Epithelial cell of proximal tubule (primary cell): ENCODE measurements around the gene GARRE1. TPM values are rescaled to one million over a fixed set of nuclear protein-coding genes. Genes with fewer than 3 reads are reported as not detected.
A peak's percentile ranks its signal among the peaks of the same experiment; 100 is the strongest.
"Not testable (repeated sequence)": the region's sequence is repeated elsewhere in the genome, so short reads cannot be mapped to it uniquely, and the experiment has no call there.

Source experiments
- DNase-seq: peaks from one replicate; pipeline ENCODE4 v3.0.0-alpha.2; 2011; ENCODE audit warnings: low read depth
- H3K4me3 ChIP-seq: 2 replicates; pipeline ENCODE4 v1.5.1; 2011; ENCODE audit warnings: low read depth, mild to moderate bottlenecking, low read length
- CTCF ChIP-seq: conservative IDR thresholded peaks from 2 replicates; pipeline ENCODE4 v1.5.1; 2012; ENCODE audit warnings: low read depth, mild to moderate bottlenecking, low read length
- total RNA-seq: library from RNA; depleted of rRNA; stranded (reverse); fragments of >200 nt; gene quantifications from 2 replicates; pipeline ENCODE4 v1.2.3, GENCODE V29; 2015

GARRE1 gene, protein sequence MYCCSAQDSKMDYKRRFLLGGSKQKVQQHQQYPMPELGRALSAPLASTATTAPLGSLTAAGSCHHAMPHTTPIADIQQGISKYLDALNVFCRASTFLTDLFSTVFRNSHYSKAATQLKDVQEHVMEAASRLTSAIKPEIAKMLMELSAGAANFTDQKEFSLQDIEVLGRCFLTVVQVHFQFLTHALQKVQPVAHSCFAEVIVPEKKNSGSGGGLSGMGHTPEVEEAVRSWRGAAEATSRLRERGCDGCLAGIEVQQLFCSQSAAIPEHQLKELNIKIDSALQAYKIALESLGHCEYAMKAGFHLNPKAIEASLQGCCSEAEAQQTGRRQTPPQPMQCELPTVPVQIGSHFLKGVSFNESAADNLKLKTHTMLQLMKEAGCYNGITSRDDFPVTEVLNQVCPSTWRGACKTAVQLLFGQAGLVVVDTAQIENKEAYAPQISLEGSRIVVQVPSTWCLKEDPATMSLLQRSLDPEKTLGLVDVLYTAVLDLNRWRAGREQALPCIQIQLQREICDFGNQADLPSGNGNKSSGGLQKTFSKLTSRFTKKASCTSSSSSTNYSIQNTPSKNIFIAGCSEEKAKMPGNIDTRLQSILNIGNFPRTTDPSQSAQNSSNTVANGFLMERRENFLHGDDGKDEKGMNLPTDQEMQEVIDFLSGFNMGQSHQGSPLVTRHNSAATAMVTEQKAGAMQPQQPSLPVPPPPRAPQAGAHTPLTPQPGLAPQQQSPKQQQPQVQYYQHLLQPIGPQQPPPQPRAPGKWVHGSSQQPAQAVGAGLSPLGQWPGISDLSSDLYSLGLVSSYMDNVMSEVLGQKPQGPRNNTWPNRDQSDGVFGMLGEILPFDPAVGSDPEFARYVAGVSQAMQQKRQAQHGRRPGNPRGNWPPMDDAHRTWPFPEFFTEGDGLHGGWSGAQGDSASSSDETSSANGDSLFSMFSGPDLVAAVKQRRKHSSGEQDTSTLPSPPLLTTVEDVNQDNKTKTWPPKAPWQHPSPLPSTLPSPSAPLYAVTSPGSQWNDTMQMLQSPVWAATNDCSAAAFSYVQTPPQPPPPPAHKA (N-terminal part only)
- total RNA-seq: 9.5 and 10.1 TPM in 2 replicates

DNA sequence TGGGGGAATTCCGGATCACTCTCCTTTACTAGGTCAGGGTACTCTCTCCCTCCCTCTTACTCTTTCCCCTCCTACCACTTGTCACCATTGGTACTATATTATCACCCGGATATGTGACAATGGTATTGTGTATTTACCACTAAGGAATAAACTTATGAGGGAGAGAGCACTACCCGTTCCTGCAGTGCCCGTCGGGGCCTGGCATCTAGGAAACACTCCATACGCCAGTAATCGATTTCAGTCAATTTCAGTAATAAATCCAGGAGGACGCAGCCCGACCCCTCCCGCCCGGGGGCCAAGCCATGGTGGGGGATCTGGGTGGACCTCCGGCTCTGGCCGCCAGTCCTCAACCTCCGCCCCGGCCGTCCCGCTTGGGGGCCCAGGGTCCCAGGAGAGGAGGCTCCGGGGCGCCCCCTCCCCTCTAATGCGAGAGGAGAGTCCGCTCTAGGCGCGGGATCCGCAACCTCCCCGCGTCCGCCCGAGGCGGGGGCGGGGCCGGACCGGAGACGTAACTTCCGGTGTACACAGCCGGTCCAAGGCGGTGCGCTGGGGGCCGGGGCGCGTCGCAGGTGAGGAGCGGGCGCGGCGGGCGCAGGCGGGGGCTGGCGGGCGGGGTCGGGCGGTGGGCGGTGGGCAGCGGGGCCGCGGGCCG lies at the start of gene GARRE1:
Gene GARRE1, plus strand, starts transcription at position 509 of the 652 bp plus-strand sequence. CDS start 45,920 bp downstream, outside the sequence.
- no peak for DNase-seq
- H3K4me3 ChIP-seq: peak within 1 kb of the TSS; percentile 94
- TF ChIP-seq CTCF: no peak

- DNase-seq, H3K4me3 ChIP-seq: not testable (repeated sequence)
Observed at GRCh38 chr19:34205324-34205723, 49.0 kb upstream of the GARRE1 start.

GRCh38 chr19:34208291-34208884 lies 46.0 kb upstream of the GARRE1 start:
- no peak for DNase-seq
- no peak overlapping the region for H3K4me3 ChIP-seq
- no peak for TF ChIP-seq CTCF

DNA sequence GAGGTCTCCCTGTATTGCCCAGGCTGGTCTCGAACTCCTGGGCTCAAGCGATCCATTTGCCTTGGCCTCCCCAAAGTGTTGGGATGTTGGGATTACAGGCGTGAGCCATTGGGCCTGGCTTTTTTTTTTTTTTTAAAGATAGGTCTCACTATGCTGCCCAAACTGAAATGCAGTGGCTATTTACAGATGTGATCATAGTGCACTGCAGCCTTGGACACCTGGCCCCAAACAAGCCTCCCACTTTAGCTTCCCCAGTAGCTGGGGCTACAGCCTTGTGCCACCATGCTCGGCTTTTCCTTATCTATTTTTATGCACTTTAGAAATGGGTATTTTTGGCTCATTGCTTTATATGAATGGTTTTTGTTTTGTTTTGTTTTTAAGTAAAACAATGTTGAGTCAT lies 44.6 kb upstream of the GARRE1 start:
- no peak for DNase-seq
- TF ChIP-seq CTCF: no peak
- no peak overlapping the region for H3K4me3 ChIP-seq

GRCh38 chr19:34213283-34213682 lies 41.1 kb upstream of the GARRE1 start:
- H3K4me3 ChIP-seq: no peak overlapping the region
- TF ChIP-seq CTCF: no peak

GRCh38 chr19:34214040-34214439 lies 40.3 kb upstream of the GARRE1 start:
- no peak for DNase-seq
- no peak for TF ChIP-seq CTCF
- H3K4me3 ChIP-seq: no peak overlapping the region

More at GRCh38 chr19:34213283-34213682, 41.1 kb upstream of the GARRE1 start:
- DNase-seq: no peak
